COLO668 (cell line): ENCODE data around the gene SPPL3.

Source experiments
- DNase-seq: peaks from one replicate; lab custom pipeline; 2025; ENCODE audit not compliant: unreplicated experiment; lab: John Stamatoyannopoulos, UW

Gene SPPL3

DNA sequence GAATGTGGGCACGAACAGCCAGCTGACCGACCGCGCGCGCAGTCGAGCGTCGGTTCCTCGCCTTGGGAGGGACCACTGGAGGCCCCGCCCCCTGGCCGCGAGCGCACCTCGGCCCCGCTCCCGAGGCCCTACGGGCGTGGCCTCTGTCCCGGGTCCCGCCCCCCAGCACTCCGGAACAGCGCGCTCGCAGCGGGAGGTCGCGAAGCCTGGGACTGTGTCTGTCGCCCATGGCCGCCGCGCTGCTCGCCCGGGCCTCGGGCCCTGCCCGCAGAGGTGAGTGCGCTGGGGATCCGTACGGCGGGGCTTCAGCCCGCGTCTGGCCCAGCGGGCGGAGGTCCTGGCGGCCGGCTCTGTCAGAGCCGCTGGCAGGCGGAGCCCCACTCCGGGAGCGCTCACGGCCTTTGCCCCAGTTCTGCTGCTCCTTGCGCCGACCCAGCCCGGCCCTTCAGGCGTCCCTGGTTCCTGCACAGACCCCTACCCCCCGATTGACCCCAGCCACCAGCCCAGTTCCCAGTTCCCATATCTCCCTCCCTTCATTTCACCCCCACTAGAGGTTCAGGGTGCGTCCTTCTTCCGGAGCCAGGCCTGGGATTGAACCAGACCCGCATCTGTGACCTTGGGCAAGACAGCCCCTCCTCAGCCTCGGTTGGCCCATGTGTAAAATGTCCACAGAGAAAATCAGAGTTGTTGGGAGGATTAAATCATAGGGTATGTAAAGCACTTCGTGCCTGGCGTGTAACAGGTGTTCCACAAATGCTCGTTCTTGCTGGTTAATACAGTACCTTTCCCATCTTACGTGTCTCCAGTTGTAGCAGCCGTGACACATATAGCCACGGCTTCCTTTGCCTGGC is 178.3 kb downstream of the SPPL3 start, which contains the start of gene ACADS:
ACADS (plus strand) TSS at position 168 of the 851 bp plus-strand sequence; CDS start at position 228, 60 bp downstream.
- peak; percentile 96 for DNase-seq

DNA sequence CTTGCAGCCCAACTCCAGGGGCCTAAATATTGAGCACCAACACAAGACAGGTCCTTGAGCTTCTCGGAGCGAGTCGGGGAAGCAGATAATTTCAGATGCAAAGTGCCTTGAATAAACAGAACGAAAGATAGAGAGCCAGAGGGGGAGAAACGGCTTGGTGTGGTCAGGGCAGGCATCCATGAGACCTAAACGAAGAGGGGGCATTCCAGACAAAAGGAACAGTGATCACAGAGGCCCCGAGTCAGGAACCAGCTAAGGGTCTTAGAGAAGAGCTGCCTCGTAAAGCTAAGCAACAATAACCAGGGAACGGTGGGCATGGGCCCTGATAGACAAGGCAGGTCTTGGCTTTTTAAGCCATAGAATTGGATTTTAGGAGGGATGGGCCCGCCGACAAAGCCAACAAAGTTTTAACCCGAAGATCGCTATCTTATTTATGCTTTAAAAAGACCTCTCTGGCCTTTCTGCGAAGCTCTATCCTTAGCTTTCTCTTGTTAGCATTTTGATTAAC is 179.0 kb downstream of the SPPL3 start:
- DNase-seq, result no peak

DNA sequence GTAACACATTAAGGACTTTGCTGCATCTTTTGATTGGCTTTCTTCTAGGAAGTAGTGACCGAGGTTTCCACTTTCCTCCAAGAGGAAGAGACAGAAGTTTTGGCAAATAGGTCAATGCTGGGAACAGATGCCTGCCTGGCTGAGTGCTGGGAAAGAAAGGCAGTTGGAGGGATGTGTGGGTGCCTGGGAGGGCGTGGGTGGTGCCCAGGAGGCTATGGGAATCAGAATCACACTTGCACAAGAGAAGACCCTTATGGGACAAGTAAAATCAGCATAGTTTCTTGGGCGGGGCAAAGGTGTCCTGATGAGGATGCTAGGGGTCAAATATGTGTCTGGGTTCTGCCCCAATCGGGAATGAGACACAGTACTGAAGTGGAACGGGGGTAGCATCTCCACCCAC is 179.4 kb downstream of the SPPL3 start:
- no peak for DNase-seq

DNA sequence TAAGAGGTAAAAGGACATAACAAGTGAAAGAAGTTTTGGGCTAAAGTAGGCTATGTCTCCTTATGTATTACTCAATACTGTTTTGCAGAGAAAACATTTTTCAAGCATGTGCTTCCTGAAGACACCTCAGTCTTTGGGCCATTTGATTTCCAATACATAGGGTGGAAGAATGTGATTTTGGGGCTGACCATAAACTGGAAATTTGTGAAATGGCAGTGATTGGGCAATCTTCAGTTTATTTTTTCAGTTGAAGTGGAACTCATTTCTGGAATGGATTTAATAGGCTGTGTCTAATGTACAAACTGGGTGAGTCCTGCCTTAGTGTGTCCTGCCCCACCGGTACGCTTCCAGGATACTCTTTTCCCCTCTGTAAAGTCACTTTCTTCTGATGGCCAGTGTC is 181.4 kb downstream of the SPPL3 start:
- no peak for DNase-seq

DNA sequence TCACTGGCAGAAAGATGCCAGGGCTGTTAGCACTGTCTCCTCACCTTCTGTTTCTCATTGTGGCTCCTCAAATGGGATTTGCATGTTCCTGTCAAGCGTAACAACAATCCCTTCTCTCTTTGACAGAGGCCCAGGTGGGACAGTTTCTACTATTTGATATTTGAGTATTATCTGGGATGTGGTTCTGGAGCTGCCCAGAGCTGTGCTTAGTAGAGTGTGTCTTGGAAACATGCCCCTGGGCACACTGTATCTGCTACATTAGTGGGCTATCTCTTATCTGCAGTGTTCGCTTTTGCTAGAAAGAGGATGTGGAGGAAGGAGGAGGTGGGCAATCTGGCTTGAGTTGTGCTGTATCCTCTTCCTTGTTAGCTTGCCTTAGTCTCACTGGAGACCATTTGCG is 182.3 kb downstream of the SPPL3 start:
- no peak for DNase-seq

DNA sequence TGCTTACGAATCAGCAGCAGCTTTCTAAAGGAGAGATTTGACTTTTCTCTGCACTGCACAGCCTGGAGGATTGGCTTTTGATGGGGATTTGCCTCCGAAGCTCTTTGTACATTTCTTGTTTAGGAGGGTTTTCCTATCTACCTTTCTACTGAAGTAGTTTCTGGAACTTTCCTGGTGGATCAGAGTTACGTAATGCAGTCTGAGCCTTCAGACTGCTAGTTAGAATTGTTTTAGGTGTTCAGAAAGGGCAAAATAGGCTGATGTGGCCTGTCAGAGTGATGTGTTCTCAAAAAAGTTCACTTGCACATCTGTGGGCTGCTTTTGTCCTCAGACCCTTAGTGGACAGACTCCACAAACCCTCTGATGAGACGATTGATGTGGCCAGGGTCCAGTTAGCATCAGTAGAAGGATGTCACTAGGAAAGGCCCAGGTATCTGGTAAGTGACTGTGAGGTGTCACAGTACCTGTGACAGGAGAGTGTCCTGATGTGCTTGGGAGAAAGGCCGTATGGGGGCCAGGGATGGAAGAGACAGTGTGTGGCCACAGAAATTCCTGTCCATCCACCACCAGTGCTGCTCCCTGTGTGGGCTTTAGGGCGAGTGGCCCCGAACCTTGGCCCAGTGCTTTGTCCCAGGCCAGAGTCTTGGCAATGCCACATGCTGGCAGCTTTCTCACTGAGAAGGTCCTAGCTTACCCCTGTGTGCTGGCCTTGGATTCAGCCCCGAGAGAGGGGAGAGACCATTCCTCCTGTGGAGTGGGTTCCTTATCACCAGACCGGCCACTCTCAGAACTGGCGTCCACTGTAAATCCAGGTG is 183.0 kb downstream of the SPPL3 start:
- DNase-seq, result no peak

DNA sequence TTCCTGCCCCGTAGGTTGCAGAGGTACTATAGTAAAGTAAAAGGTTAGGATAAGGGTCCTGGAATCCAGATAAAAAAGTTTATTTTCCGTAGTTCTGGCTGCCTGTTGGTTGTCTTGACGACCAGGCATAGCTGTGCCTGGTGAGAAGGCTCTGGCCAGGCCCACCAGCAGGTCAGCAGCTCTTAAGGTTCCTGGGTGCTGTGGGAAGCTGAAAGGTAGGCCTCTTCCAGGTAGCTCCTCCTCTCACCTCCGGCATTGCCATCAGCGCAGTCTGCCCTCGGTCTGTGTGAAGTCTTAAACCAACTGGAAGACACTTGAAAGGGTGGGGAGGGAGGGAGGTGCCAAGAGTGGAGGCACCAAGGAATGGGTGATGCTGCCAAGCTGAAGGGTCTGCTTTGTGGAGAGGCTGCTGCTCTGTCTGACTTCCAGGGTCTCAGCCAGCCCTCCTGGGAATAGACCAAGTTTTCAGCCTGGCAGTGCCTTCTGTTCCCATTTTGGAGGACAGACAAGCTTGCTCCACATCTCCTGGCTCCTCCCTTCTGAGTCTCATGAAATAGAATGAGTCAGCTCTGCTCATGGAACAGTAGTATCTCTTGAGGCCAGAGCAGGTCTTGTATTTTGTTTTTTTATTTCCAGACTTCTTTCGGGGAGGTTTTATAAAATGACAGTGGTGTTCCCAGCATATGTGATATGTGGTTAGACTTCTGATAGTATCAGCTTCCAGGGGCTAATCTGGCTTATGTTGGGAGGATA is 183.7 kb downstream of the SPPL3 start:
- no peak for DNase-seq

DNA sequence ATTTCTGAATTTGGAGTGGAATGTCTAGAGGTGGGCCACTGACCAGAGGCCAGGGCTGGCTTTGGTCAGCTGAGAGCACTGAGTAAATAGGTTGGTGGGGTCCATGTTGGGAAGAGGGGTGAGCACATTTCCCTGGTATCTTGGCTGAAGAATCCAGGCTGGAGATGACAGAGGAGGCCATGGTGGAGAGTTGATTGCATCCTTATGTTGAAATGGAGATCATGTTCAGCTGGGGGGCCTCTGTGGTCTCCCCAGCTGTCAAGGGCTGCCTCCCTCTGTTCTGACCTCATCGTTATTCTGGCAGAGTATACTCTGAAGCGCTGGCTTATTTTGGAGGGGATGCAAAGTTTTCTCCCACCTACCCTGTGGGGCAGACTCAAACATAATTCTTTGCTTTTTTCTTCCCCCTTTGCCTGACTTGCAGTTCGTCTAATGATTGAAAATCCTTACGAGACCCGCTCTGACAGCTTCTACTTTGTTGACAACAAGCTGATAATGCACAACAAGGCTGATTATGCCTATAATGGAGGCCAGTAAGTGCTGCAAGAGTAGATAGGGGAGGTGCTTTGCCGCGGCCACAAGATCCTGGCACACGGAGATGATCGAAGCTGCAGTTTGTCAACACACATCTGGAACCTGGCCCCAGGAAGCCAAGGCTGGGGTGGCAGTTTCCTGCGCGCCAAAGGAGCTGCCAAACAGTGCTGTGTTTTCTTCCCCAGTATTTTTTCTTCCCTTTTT is 184.5 kb downstream of the SPPL3 start:
- no peak for DNase-seq

DNA sequence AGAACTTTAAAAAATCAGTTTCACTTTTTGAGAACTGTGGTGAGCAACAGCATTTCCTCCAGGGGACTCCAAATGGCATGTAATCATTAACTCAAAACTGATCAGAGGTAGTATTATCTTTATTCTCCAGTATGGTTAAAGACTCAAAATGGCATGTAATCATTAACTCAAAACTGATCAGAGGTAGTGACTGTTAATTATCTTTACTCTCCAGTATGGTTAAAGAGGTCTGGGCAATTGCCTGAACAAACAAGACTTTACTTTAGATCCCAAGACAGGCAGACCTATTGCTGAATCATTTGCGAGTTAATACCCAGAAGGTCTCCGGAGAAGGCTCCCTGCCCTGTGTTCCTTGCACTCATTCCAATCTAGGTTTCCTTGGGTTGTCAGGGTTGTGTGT is 185.1 kb downstream of the SPPL3 start:
- DNase-seq, result no peak

DNA sequence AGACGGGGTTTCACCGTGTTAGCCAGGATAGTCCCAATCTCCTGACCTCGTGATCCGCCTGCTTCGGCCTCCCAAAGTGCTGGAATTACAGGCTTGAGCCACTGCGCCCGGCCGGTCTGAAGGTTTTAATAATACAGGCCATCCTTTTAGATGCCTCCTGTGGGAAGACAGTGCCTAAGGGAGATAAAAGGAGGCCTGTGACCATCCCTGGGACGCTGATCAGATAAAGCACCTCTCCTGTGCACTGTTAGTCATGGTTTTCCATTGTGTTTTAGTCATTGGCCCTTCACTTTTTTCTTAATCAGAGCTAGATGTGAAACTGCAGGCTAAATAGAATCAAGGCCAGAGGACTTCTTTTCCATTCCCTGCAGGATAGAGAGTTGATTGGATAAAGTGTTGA is 186.1 kb downstream of the SPPL3 start:
- no peak for DNase-seq

DNA sequence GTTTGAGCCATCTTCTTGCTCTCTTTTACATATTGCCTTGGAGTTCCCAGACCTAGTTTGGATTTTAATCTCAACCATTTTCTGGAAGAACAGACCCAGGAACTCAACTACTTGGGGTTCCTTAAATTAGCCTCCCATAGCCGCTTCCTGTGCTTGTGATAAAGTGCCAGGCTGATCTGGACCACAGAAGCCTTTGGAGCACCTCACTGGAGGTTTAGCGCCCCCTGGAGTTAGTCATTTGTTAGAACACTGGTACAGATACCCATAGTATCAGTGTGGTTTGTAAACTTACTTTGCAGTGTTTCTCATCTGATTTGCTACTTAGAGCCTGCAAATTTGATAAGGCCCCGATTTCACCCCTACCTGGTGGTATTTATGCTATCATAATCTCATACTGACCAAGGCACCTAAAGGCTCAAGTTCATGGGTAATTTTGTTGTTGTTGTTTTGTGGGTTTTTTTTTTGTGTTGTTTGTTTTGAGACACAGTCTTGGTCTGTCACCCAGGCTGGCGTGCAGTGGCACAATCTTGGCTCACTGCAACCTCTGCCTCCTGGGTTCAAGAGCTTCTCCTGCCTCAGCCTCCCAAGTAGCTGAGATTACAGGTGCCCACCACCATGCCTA is 190.2 kb downstream of the SPPL3 start:
- DNase-seq, result peak; percentile 73

DNA sequence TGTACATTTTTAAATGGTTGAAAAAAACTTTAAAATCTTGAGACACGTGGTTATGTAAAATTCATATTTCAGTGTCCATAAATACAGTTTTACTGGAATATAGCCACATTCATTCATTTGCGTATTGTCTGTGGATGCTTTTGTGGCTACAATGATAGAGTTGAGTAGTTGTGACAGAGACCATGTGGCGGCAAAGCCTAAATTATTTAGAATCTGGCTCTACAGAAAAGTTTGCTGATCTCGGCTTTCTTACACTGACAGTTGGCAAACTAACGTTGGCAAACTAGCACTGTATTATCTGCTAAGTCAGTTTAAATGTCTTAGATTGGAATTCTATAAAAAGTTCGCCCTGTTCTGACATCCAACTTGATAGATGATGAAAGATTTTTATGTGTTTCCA is 191.5 kb downstream of the SPPL3 start:
- no peak for DNase-seq
